Adipocyte (in vitro differentiated cells): Measurements from ENCODE around the gene FES.

Experiments used
- DNase-seq: peaks from one replicate; pipeline ENCODE4 v3.0.0-alpha.2; 2015; ENCODE audit warnings: low read depth
- H3K27me3 ChIP-seq: replicated peaks from 2 replicates; pipeline ENCODE4 v1.7.0; 2013; ENCODE audit warnings: mild to moderate bottlenecking, low read length, moderate library complexity; ENCODE audit not compliant: control insufficient read depth, insufficient read depth
- H3K36me3 ChIP-seq: 2 replicates; pipeline ENCODE4 v1.7.0; 2013; ENCODE audit warnings: low read length, mild to moderate bottlenecking, moderate library complexity; ENCODE audit not compliant: control insufficient read depth, insufficient read depth, severe bottlenecking
- H3K4me1 ChIP-seq: 2 replicates; pipeline ENCODE4 v1.7.0; 2013; ENCODE audit warnings: mild to moderate bottlenecking, low read length, moderate library complexity; ENCODE audit not compliant: control insufficient read depth, insufficient read depth
- H3K4me3 ChIP-seq: 2 replicates; pipeline ENCODE4 v1.7.0; 2013; ENCODE audit warnings: mild to moderate bottlenecking, low read length, moderate library complexity
- H3K9ac ChIP-seq: 2 replicates; pipeline ENCODE4 v1.7.0; 2013; ENCODE audit warnings: mild to moderate bottlenecking, low read length, moderate library complexity
- H3K9me3 ChIP-seq: 2 replicates; pipeline ENCODE4 v1.7.0; 2013; ENCODE audit warnings: mild to moderate bottlenecking, low read length, moderate library complexity; ENCODE audit not compliant: control insufficient read depth

The FES gene

DNA sequence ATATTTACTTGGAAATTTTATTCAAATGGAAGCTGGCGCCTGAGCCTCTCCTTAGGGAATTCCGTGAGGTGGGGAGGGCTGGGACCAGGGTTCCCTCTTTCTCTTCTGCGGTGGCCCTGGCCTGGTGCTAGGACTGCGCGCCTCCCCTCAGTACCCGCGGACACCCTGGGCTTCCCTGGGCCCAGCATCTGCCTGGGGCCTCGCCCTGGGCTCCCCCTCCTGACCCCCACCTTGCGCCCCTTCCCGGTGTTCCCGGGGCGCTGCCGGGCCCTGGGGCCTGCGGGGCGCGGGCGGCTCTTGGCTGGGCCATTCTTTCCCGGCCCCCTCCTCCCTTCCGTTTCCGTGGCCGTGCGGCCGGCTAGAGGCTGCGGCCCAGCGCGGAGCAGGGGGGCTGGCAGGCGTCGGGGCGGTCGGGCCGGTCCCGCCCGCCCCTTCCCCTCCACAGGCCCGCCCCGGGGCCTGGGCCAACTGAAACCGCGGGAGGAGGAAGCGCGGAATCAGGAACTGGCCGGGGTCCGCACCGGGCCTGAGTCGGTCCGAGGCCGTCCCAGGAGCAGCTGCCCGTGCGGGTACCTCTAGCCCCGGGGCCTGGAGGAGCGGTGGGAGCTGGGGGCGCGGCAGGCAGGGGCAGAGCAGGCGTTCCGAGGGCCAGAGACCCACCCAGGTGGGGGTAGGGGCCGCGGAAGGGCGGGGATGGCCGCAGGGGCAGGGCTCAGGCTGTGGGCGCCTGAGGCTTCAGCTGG is at the start of gene FES:
TSS of gene FES (plus strand) at position 529 of the 743 bp plus-strand sequence. CDS start 542 bp downstream, outside the sequence.
- Histone ChIP-seq H3K27me3 (no peaks in the 10 kb centered on the region), H3K4me1 (peaks cover 30% of the 10 kb centered on the region), H3K4me3 (peak within 1 kb of the TSS; percentile 70), H3K9me3 (no peaks in the 10 kb centered on the region), H3K9ac (peak within 1 kb of the TSS; percentile 90), H3K36me3 (peaks cover 33% of the 10 kb centered on the region)
- DNase-seq: peak; percentile 40

DNA sequence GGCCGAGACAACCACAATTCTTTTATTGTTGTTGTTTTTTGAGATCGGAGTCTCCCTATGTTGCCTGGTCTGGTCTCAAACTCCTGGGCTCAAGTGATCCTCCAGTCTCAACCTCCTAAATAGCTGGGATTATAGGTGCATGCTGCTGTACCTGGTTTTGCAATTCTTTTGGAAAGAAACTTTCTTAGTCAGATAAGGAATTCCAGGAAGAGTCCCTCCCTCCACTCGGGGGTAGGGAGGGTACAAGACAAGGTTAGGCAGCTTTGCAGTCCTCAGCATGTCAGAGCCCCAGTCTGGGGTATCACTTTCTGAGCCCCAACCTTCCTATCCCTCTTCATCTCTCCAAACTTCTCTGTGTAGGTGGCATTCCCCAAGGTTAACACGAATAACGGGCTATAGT is 49.7 kb upstream of the FES start:
- DNase-seq: no peak
- Histone ChIP-seq H3K27me3 (no peaks in the 10 kb centered on the region), H3K9ac (no peak overlapping the region), H3K4me1 (peaks cover 2% of the 10 kb centered on the region), H3K9me3 (no peaks in the 10 kb centered on the region), H3K36me3 (no peaks in the 10 kb centered on the region), H3K4me3 (no peak overlapping the region)

DNA sequence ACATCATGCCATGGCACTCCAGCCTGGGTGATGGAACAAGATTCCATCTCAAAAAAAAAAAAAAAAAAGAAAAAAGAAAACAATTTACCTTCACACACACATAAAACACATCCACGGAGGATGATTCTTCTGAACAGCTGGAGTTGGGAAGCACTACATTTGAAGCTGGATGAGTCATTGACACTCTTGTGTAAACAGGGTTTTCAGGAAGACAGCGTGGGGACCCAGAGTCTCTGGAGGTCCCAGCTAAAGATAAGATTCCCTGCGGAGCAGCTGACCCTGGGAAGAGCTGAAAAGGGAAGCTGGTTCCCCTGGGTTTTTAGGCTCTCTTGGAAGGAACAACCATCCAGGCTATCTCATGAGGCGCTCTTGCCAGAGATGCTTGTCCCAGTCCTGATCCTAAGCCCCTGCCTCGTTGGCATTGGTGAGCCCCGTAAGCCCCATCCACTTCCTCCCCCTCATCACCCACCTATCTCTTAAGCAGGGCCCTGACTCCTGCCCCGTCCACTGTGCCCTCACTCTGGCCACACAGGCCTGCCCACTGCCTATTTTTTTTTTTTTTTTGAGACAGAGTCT is 47.9 kb upstream of the FES start:
- DNase-seq: peak; percentile 66
- Histone ChIP-seq H3K4me3 (no peak overlapping the region), H3K9ac (no peak overlapping the region), H3K36me3 (no peaks in the 10 kb centered on the region), H3K4me1 (peaks cover 2% of the 10 kb centered on the region), H3K9me3 (no peaks in the 10 kb centered on the region), H3K27me3 (no peaks in the 10 kb centered on the region)

DNA sequence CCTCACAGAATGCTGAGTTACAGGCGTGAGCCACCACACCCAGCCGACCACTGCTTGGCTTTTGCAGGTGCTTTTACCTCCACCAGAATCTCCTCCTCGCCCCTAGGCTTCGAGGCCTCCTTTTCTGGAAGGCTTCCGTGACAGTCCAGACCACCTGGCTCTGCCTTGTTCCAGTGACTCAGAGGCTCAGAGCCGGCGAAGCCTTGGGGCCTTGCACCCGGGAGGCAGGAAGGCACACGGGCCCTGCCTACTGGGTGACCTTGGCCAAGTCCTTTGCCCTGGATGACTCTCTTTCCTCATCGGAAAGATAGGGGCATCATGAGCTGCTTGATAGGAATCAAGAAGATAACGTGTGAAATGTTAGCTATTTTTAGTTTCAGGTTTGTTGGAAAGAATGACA is 47.2 kb upstream of the FES start:
- Histone ChIP-seq H3K9ac (no peak overlapping the region), H3K36me3 (no peaks in the 10 kb centered on the region), H3K27me3 (no peaks in the 10 kb centered on the region), H3K9me3 (no peaks in the 10 kb centered on the region), H3K4me3 (no peak overlapping the region), H3K4me1 (peaks cover 2% of the 10 kb centered on the region)
- DNase-seq: no peak

DNA sequence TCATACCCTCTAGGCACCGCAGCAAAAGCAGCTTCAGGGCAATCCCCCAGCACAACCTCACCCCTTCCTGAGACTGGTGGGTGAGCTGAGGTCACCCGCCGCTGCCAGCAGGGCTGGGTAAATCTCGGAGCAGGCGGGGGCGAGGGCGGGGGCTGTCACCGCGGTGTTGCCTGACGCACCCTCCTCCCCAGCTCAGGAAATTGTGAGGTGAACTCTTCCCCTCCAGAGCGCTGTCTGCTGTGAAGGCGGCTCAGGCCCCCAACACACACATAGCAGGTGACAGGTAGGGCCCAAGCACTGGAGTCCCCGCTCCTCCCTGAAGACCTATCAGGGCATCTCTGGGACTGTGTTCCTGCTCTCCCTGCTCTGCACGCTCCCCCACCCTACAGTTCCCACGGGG is 46.2 kb upstream of the FES start:
- peaks cover 4% of the 10 kb centered on the region for H3K27me3 ChIP-seq
- no peaks in the 10 kb centered on the region for H3K36me3 ChIP-seq
- no peaks in the 10 kb centered on the region for H3K9me3 ChIP-seq
- H3K4me1 ChIP-seq: peaks cover 2% of the 10 kb centered on the region
- no peak for DNase-seq
- H3K4me3 ChIP-seq: no peak overlapping the region
- no peak overlapping the region for H3K9ac ChIP-seq

DNA sequence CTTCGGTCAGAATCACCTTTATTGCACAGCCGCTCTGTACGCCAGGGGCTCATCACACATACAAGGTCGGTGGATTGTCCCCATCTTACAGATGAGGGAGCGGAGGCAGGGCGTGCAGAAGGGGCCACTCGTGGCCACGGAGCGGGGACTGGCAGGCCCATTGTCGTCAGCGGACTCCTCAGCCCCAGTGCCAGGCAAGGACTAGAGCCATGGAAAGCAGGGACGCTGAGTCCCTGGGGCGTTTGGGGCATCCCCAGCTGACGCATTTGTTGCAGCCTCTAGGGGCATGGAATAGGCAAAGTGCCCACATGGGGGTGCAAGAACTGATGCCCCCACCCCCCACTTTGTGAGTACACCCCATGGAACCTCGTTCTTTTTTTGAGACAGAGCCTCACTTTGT is 45.8 kb upstream of the FES start:
- no peaks in the 10 kb centered on the region for H3K36me3 ChIP-seq
- no peak overlapping the region for H3K9ac ChIP-seq
- H3K4me3 ChIP-seq: no peak overlapping the region

DNA sequence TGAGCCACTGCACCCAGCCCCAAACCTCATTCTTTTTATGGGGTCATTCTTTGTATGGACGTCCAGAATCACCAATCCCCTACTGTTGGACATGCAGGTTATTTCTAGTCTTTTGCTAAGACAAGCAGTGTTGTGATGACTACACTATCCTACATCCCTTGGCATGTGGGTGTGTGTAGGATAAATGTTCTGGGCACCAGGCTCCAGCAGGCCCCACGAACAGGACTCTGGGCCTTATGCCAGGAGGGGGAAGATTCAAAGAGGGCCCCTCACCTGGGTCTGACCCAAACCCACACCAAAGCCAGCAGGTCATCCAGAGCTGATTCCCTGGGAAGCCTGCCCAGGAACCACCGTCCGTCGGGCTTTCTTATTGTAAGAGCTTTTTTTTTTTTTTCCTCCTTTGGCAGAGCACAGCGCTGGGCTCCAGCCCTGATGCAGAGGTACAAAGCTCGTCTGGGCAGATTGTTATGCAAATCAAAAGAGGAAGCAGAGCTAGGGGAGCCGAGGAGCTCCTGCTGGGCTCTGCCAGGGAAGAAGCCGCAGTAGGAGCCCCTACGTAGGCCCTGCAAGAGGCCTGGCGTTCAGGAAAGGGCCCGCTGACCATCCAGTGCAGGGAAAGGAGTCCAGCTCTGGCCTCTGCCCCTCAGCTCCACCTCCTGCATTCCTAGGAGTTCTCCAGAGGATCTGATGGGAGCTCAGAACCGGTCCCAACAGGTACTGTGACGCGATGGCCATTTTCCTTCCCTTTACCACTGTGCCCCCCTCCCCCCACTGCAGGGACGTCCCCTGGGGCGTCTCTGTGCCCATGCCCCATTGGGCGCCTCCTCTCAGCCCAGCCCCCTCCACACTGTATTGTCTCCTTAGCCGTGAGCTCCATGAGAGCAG is 44.9 kb upstream of the FES start:
- Histone ChIP-seq H3K4me3 (no peak overlapping the region), H3K9me3 (no peaks in the 10 kb centered on the region), H3K9ac (no peak overlapping the region), H3K36me3 (no peaks in the 10 kb centered on the region), H3K27me3 (peaks cover 4% of the 10 kb centered on the region), H3K4me1 (peaks cover 2% of the 10 kb centered on the region)
- no peak for DNase-seq

More for the DNA sequence above, 45.8 kb upstream of the FES start:
- DNase-seq: no peak
- Histone ChIP-seq H3K9me3 (no peaks in the 10 kb centered on the region), H3K4me1 (peaks cover 2% of the 10 kb centered on the region), H3K27me3 (peaks cover 4% of the 10 kb centered on the region)

DNA sequence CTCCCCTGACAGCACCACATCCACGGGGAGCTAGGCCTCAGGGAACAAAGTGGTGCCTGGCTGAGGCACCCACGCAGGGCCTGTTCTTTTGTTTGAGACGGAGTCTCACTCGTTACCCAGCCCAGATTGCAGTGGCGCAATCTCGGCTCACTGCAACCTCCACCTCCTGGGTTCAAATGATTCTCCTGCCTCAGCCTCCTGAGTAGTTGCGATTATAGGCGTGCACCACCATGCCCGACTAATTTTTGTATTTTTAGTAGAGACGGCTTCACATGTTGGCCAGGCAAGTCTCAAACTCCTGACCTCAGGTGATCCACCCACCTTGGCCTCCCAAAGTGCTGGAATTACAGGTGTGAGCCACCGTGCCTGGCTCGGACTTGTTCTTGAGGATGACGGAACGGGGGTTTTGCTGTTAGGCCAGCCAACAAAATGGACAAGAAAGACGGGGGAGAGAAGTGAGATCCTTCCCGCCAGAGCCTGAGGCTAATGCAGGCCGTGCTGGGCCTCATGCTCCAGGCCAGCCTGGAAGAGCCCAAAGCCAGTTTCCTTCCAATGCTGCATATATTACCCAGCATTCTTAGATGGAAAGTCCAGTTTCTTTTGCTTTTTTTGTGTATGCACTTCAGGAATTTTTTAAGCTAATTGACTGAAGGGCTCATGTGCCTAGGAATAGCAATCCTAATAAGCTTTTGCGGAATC is 44.0 kb upstream of the FES start:
- no peak for DNase-seq
- H3K4me1 ChIP-seq: peaks cover 6% of the 10 kb centered on the region
- no peaks in the 10 kb centered on the region for H3K36me3 ChIP-seq
- peaks cover 4% of the 10 kb centered on the region for H3K27me3 ChIP-seq
- no peak overlapping the region for H3K9ac ChIP-seq
- no peak overlapping the region for H3K4me3 ChIP-seq
- H3K9me3 ChIP-seq: no peaks in the 10 kb centered on the region

DNA sequence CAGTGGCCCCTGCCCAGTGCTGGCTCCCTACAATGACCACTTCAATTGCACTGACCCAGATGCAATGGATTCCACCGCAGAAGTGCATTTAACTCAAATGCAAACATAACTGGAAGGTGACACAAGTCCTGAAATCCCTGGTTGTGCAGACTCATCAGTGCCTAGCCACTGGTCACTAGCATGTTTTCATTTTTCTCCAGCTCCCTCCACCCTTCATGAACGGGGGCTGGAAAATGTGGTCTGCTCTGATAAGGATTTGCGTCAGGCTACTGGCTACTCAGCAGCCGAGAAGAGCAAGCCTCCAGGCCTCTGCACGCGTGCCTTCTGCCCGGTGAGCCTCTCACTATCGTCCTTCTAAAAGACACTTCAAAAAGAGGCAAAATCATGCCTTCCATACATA is 43.4 kb upstream of the FES start:
- no peak overlapping the region for H3K4me3 ChIP-seq
- DNase-seq: no peak

DNA sequence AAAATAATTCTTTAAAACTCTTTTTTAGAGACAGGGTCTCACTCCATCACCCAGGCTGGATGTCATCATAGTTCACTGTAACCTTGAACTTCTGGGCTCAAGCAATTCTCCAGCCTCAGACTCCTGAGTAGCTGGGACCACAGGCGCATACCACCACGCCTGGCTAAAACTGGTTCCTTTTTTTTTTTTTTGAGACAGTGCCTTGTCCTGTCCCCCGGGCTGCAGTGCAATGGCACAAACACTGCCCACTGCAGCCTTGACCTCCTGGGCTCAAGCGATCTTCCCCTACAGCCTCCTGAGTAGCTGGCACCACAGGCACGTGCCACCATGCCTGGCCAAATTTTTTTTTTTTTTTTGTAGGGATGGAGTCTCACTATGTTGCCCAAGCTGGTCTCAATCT is 39.6 kb upstream of the FES start:
- Histone ChIP-seq H3K4me1 (peaks cover 7% of the 10 kb centered on the region), H3K27me3 (peaks cover 4% of the 10 kb centered on the region), H3K9me3 (no peaks in the 10 kb centered on the region), H3K36me3 (no peaks in the 10 kb centered on the region), H3K9ac (no peak overlapping the region), H3K4me3 (no peak overlapping the region)
- DNase-seq: no peak

More for the DNA sequence above, 43.4 kb upstream of the FES start:
- H3K36me3 ChIP-seq: no peaks in the 10 kb centered on the region
- peaks cover 4% of the 10 kb centered on the region for H3K27me3 ChIP-seq
- H3K9me3 ChIP-seq: no peaks in the 10 kb centered on the region
- no peak overlapping the region for H3K9ac ChIP-seq
- peaks cover 9% of the 10 kb centered on the region for H3K4me1 ChIP-seq
